Liver (tissue), 9 donors: ENCODE results near the gene TRAIP. TPM values are rescaled to one million over a fixed set of nuclear protein-coding genes. Genes with fewer than 3 reads are reported as not detected.

Experiments
- DNase-seq: peaks from one replicate; pipeline ENCODE4 v3.0.0-alpha.2; 2017; ENCODE audit warnings: low spot score
- H3K27ac ChIP-seq, 2 donors: one replicate each; pipeline ENCODE4 v1.7.0; 2013; ENCODE audit warnings: inconsistent platforms in 2 of 2, low read length in 2 of 2, control low read depth in 1 of 2, low read depth in 1 of 2, mild to moderate bottlenecking in 1 of 2
- H3K27me3 ChIP-seq, 4 donors: one replicate each; pipeline versions ENCODE4 v1.6.1 to v1.7.0; 2013; ENCODE audit warnings: low read length in 3 of 4, inconsistent platforms in 1 of 4, mild to moderate bottlenecking in 1 of 4, moderate library complexity in 1 of 4; ENCODE audit not compliant: control insufficient read depth in 4 of 4, insufficient read depth in 4 of 4
- H3K36me3 ChIP-seq, 4 donors: one replicate each; pipeline versions ENCODE4 v1.6.1 to v1.7.0; 2013; ENCODE audit warnings: low read length in 3 of 4, mild to moderate bottlenecking in 3 of 4, low read depth in 1 of 4, moderate library complexity in 1 of 4; ENCODE audit not compliant: control insufficient read depth in 4 of 4, insufficient read depth in 3 of 4
- H3K4me1 ChIP-seq, 4 donors: one replicate each; pipeline versions ENCODE4 v1.6.1 to v1.7.0; 2013; ENCODE audit warnings: low read length in 3 of 4, mild to moderate bottlenecking in 3 of 4, moderate library complexity in 1 of 4; ENCODE audit not compliant: control insufficient read depth in 4 of 4, insufficient read depth in 4 of 4
- H3K4me3 ChIP-seq, 3 donors: one replicate each; pipeline versions ENCODE4 v1.6.1 to v1.7.0; 2013; ENCODE audit warnings: low read length in 3 of 3, control low read depth in 1 of 3, low read depth in 1 of 3, mild to moderate bottlenecking in 1 of 3
- H3K9ac ChIP-seq, 2 donors: one replicate each; pipeline ENCODE4 v1.7.0; 2013; ENCODE audit warnings: low read length in 2 of 2, mild to moderate bottlenecking in 2 of 2, moderate library complexity in 2 of 2, control low read depth in 1 of 2, low read depth in 1 of 2
- H3K9me3 ChIP-seq, 4 donors: one replicate each; pipeline versions ENCODE4 v1.6.1 to v1.7.0; 2013; ENCODE audit warnings: low read length in 3 of 4; ENCODE audit not compliant: control insufficient read depth in 4 of 4
- ATF3 ChIP-seq: IDR thresholded peaks from 2 replicates; pipeline ENCODE4 v1.6.1; 2016; ENCODE audit warnings: antibody characterized with exemption
- CTCF ChIP-seq: fragments of 150-350 bp; IDR thresholded peaks from 2 replicates; pipeline ENCODE4 v1.5.1; 2017; ENCODE audit warnings: improper control_type of control experiment, low read depth, low read length; ENCODE audit not compliant: missing input control
- EGR1 ChIP-seq, 2 donors: IDR thresholded peaks; 2 replicates each; pipeline ENCODE4 v1.6.1; 2016 to 2018; ENCODE audit warnings: antibody characterized with exemption in 2 of 2, low read depth in 2 of 2
- FOXA1 ChIP-seq: IDR thresholded peaks from 2 replicates; pipeline ENCODE4 v1.6.1; 2016; ENCODE audit warnings: antibody characterized with exemption
- FOXA2 ChIP-seq: IDR thresholded peaks from 2 replicates; pipeline ENCODE4 v1.6.1; 2016; ENCODE audit warnings: antibody characterized with exemption
- GABPA ChIP-seq, 2 donors: IDR thresholded peaks in 1 of 2; conservative IDR thresholded peaks in 1 of 2; 2 replicates each; pipeline ENCODE4 v1.6.1; 2016; ENCODE audit warnings: antibody characterized with exemption in 2 of 2, mild to moderate bottlenecking in 1 of 2, moderate library complexity in 1 of 2
- HNF4A ChIP-seq, 2 donors: conservative IDR thresholded peaks; 2 replicates each; pipeline ENCODE4 v1.6.1; 2016; ENCODE audit warnings: antibody characterized with exemption in 2 of 2, mild to moderate bottlenecking in 2 of 2
- HNF4G ChIP-seq: IDR thresholded peaks from 2 replicates; pipeline ENCODE4 v1.6.1; 2016; ENCODE audit warnings: antibody characterized with exemption
- JUND ChIP-seq, 2 donors: IDR thresholded peaks; 2 replicates each; pipeline ENCODE4 v1.6.1; 2016; ENCODE audit warnings: antibody characterized with exemption in 2 of 2
- NR2F2 ChIP-seq: IDR thresholded peaks from 2 replicates; pipeline ENCODE4 v1.6.1; 2016; ENCODE audit warnings: antibody characterized with exemption
- RAD21 ChIP-seq, 2 donors: IDR thresholded peaks; 2 replicates each; pipeline ENCODE4 v1.6.1; 2016; ENCODE audit warnings: antibody characterized with exemption in 2 of 2, mild to moderate bottlenecking in 2 of 2
- REST ChIP-seq: IDR thresholded peaks from 2 replicates; pipeline ENCODE4 v1.6.1; 2016; ENCODE audit warnings: antibody characterized with exemption, mild to moderate bottlenecking
- RXRA ChIP-seq, 2 donors: IDR thresholded peaks; 2 replicates each; pipeline ENCODE4 v1.6.1; 2017 to 2018; ENCODE audit warnings: antibody characterized with exemption in 2 of 2, mild to moderate bottlenecking in 1 of 2
- SP1 ChIP-seq: IDR thresholded peaks from 2 replicates; pipeline ENCODE4 v1.6.1; 2018; ENCODE audit warnings: antibody characterized with exemption, mild to moderate bottlenecking
- TAF1 ChIP-seq: conservative IDR thresholded peaks from 2 replicates; pipeline ENCODE4 v1.6.1; 2016; ENCODE audit warnings: antibody characterized with exemption, mild to moderate bottlenecking
- YY1 ChIP-seq: IDR thresholded peaks from 2 replicates; pipeline ENCODE4 v1.6.1; 2016; ENCODE audit warnings: antibody characterized with exemption, mild to moderate bottlenecking
- ZBTB33 ChIP-seq: IDR thresholded peaks from 2 replicates; pipeline ENCODE4 v1.6.1; 2016; ENCODE audit warnings: antibody characterized with exemption
- WGBS: extraction: QIAGEN DNeasy Blood & Tissue Kit; methylation state at CpG from one replicate; pipeline ENCODE4 v1.1.7; 2013; 5-methylcytosine and 5-hydroxymethylcytosine counted together
- polyA plus RNA-seq, 2 donors: library from polyadenylated mRNA; stranded (reverse) in 1 of 2; unstranded in 1 of 2; fragments of 200-250 nt in 1 of 2; fragments of >200 nt in 1 of 2; fragmentation: Nextera tagmentation in 1 of 2; extraction: Ambion mirVana in 1 of 2; gene quantifications; one replicate each; pipeline versions ENCODE4 v1.2.1 to v1.2.3, GENCODE V29; 2013 to 2015
- total RNA-seq, 2 donors: library from RNA; depleted of rRNA; stranded (reverse); fragments of >200 nt; gene quantifications; one replicate each; pipeline ENCODE4 v1.2.3, GENCODE V29; 2014
- donor health status: healthy.
- donor health status: healthy.
- donor health status: healthy.
- donor health status: healthy.
- donor health status: healthy.

The TRAIP gene
- total and polyA plus RNA-seq, 4 donors = 0.42 to 7.9 (median 0.64) TPM

- no peak for DNase-seq
- Histone ChIP-seq H3K27ac (no peak overlapping the region), H3K4me1 (peaks cover 0 to 32% (median 3%) of the 10 kb centered on the region in 4 donors), H3K27me3 (no peaks in the 10 kb centered on the region), H3K9me3 (no peaks in the 10 kb centered on the region), H3K36me3 (no peaks in the 10 kb centered on the region), H3K9ac (no peak overlapping the region), H3K4me3 (no peak overlapping the region)
- 65% methylated on average over 2 of the region's 2 CpGs for WGBS
- TF ChIP-seq EGR1 (IDR thresholded peaks at IDR 0.05; ENCODE audit: low read depth in 2 of 2) (no peak), ATF3 (no peak), TAF1 (no peak), RXRA (IDR thresholded peaks at IDR 0.05) (no peak), FOXA1 (no peak), SP1 (no peak), RAD21 (IDR thresholded peaks at IDR 0.05) (no peak), FOXA2 (no peak), HNF4A (conservative IDR thresholded peaks at IDR 0.05) (no peak), ZBTB33 (no peak), CTCF (no peak), YY1 (no peak), JUND (IDR thresholded peaks at IDR 0.05) (no peak), HNF4G (no peak), NR2F2 (no peak), REST (no peak)
Measured at GRCh38 chr3:49801160-49801559, 55.2 kb downstream of the TRAIP start.

GRCh38 chr3:49799761-49800160 lies 56.6 kb downstream of the TRAIP start, which contains the start of gene CDHR4:
CDHR4 (minus strand) TSS chr3:49799873; CDS start chr3:49799812, 61 bp downstream.
- TF ChIP-seq YY1 (no peak), JUND (IDR thresholded peaks at IDR 0.05) (no peak), GABPA (IDR thresholded peaks at IDR 0.05 in 1 of 2, conservative IDR thresholded peaks at IDR 0.05 in 1 of 2) (no peak), HNF4A (conservative IDR thresholded peaks at IDR 0.05) (no peak), NR2F2 (no peak), HNF4G (no peak)
- no peaks in the 10 kb centered on the region for H3K36me3 ChIP-seq
- H3K9ac ChIP-seq = no peak within 1 kb of the TSS
- H3K27me3 ChIP-seq = no peaks in the 10 kb centered on the region
- no peaks in the 10 kb centered on the region for H3K9me3 ChIP-seq
- no peak within 1 kb of the TSS for H3K4me3 ChIP-seq
- peaks cover 0 to 21% (median 3%) of the 10 kb centered on the region in 4 donors for H3K4me1 ChIP-seq
- DNase-seq = no peak
- WGBS = 81% methylated on average over 4 of the region's 4 CpGs
- H3K27ac ChIP-seq = no peak within 1 kb of the TSS
